Metanephros (tissue), 2 donors: ENCODE data around the gene SLC10A7. TPM values are rescaled to one million over a fixed set of nuclear protein-coding genes. Genes with fewer than 3 reads are reported as not detected.

ENCODE experiments used
- small RNA-seq: library from RNA; depleted of rRNA; stranded (forward); fragments of <200 nt; gene quantifications from one replicate; pipeline ENCODE3, GENCODE V24; 2014; ENCODE audit warnings: low replicate concordance
- total RNA-seq: library from RNA; depleted of rRNA; stranded (reverse); fragments of >200 nt; gene quantifications from one replicate; pipeline ENCODE4 v1.2.3, GENCODE V29; 2014

SLC10A7 gene, protein sequence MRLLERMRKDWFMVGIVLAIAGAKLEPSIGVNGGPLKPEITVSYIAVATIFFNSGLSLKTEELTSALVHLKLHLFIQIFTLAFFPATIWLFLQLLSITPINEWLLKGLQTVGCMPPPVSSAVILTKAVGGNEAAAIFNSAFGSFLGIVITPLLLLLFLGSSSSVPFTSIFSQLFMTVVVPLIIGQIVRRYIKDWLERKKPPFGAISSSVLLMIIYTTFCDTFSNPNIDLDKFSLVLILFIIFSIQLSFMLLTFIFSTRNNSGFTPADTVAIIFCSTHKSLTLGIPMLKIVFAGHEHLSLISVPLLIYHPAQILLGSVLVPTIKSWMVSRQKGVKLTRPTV
- total RNA-seq = 15.4 TPM

DNA sequence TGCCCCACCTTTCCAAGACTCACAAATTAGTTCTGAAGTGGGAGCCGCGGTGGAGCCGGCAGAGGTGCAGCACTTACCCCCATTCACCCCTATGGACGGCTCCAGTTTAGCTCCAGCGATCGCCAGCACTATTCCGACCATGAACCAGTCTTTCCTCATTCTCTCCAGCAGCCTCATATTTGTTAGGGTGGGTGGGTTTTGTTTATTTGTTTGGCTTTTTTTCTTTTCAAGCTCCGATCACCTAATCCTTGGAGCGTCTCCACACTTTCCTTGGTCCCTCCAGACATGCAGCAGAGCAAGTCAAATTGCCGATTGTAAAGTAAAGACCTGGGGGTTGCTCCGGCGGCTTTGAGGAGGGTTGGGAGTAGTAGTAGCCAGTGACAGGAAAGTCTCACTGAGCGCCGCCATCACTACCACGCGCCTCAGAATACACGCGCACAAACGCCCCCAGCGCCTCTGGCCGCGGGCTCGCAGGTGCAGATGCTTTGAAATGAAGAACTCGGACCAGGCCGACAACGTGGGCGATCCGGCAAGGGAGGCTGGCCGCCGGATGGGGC, at the start of gene SLC10A7:
Gene SLC10A7, minus strand, starts transcription at position 400 of the 557 bp plus-strand sequence. Its CDS starts 223 bp downstream, at position 177.

DNA sequence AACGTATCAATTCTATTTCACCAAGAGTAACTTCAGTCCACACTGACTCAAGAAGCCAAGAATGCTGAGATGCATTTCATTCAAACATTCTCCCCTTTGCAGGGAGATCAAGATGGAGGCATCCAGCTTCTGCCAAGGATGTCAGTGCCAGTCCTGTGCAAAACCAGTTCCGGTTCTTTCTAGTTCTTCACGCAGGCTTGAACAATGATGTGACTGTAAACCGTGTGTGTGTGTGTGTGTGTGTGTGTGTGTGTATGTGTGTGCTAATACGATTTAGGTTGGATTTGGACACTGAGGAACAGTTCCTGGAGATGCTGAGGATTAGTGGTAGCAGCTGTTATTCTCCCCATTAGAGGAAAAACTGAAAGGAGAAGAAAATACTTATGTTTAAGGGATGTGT, 307.5 kb downstream of the SLC10A7 start, which contains the start of gene REELD1:
Gene REELD1, plus strand, starts transcription at position 301 of the 400 bp plus-strand sequence. CDS start 2,415 bp downstream, outside the sequence.

Small RNA genes lying within 50 kb of the gene (small RNA-seq; reads per million reads assigned to genes)
- not detected for gene MIR7849

Other genes with a start within 250 kb of the SLC10A7 start
- gene POU4F2, start 117.0 kb upstream of the SLC10A7 start, total RNA-seq = not detected